IMR-90 (cell line): ENCODE measurements around the gene OPALIN. TPM values are rescaled to one million over a fixed set of nuclear protein-coding genes. Genes with fewer than 3 reads are reported as not detected.

ENCODE experiments used
- polyA plus RNA-seq, 3 experiments: library from polyadenylated mRNA; depleted of rRNA; stranded (reverse); fragments of >200 nt; gene quantifications; 2 replicates each; pipeline ENCODE4 v1.2.3, GENCODE V29; 2012; ENCODE audit warnings: low replicate concordance in 1 of 3
- total RNA-seq: library from RNA; depleted of rRNA; stranded (reverse); fragments of >200 nt; gene quantifications from 2 replicates; pipeline ENCODE4 v1.2.3, GENCODE V29; 2012; rRNA removed

Gene OPALIN
- total and polyA plus RNA-seq, 2 of the 4 experiments (the other 2 are of a cell fraction), result not detected

Other genes starting within 250 kb of the OPALIN start
- 7.9 and 10.0 TPM in 2 replicates for gene ZNF518A, start 228.7 kb downstream of the OPALIN start, total RNA-seq
- 1.8 and 2.1 TPM in 2 replicates for gene ZNF518A, start 228.7 kb downstream of the OPALIN start, polyA plus RNA-seq (2012; rRNA removed)
- not detected in 2 replicates for gene BLNK, start 87.4 kb downstream of the OPALIN start, total RNA-seq
- gene BLNK, start 87.4 kb downstream of the OPALIN start, polyA plus RNA-seq (2012; rRNA removed), result not detected in 2 replicates
- gene DNTT, start 54.6 kb downstream of the OPALIN start, total RNA-seq, result not detected in 2 replicates
- not detected in 2 replicates for gene DNTT, start 54.6 kb downstream of the OPALIN start, polyA plus RNA-seq (2012; rRNA removed)
- under 0.01 TPM in 2 replicates for gene TLL2, start 154.9 kb upstream of the OPALIN start, total RNA-seq
- 0.03 and 0.05 TPM in 2 replicates for gene TLL2, start 154.9 kb upstream of the OPALIN start, polyA plus RNA-seq (2012; rRNA removed)
- gene TM9SF3, start 228.0 kb upstream of the OPALIN start, total RNA-seq, result 61.8 and 190 TPM in 2 replicates
- gene TM9SF3, start 228.0 kb upstream of the OPALIN start, polyA plus RNA-seq (2012; rRNA removed), result 20.3 and 33.7 TPM in 2 replicates